Naive B cell (primary cell): ENCODE results near the gene CKMT1B. TPM values are rescaled to one million over a fixed set of nuclear protein-coding genes. Genes with fewer than 3 reads are reported as not detected.
A peak's percentile ranks its signal among the peaks of the same experiment; 100 is the strongest.
"Not testable (repeated sequence)": the region's sequence is repeated elsewhere in the genome, so short reads cannot be mapped to it uniquely, and the experiment has no call there.

Experiments used
- ATAC-seq, 2 donors: fragments of 150-1000 bp; cut with Tn5 transposase; 2 replicates each; pipeline ENCODE4 v1.10.0; 2021; ENCODE audit warnings: low read depth in 2 of 2, mild to moderate bottlenecking in 2 of 2, moderate library complexity in 2 of 2
- DNase-seq: peaks from one replicate; pipeline ENCODE4 v3.0.0; 2022
- H3K27ac Mint-ChIP-seq, 6 donors: one replicate each; pipeline ENCODE4 v1.8.0; 2020 to 2022; ENCODE audit warnings: mild to moderate bottlenecking in 6 of 6, mixed read lengths in 6 of 6, moderate library complexity in 5 of 6, inconsistent platforms in 2 of 6
- H3K27me3 Mint-ChIP-seq, 3 donors: one replicate each; pipeline ENCODE4 v1.8.0; 2021 to 2022; ENCODE audit warnings: mixed read lengths in 3 of 3, mild to moderate bottlenecking in 1 of 3
- H3K36me3 Mint-ChIP-seq, 2 donors: one replicate each; pipeline ENCODE4 v1.8.0; 2020 to 2022; ENCODE audit warnings: mixed read lengths in 2 of 2, inconsistent platforms in 1 of 2, mild to moderate bottlenecking in 1 of 2
- H3K4me1 Mint-ChIP-seq, 3 donors: one replicate each; pipeline ENCODE4 v1.8.0; 2020 to 2022; ENCODE audit warnings: mixed read lengths in 3 of 3, inconsistent platforms in 1 of 3, mild to moderate bottlenecking in 1 of 3, moderate library complexity in 1 of 3
- H3K4me3 Mint-ChIP-seq, 8 donors: one replicate each; pipeline ENCODE4 v1.8.0; 2020 to 2022; ENCODE audit warnings: mild to moderate bottlenecking in 8 of 8, mixed read lengths in 8 of 8, moderate library complexity in 8 of 8, inconsistent platforms in 2 of 8
- H3K9me3 Mint-ChIP-seq, 7 donors: one replicate each; pipeline ENCODE4 v1.8.0; 2020 to 2022; ENCODE audit warnings: mixed read lengths in 7 of 7, mild to moderate bottlenecking in 5 of 7, inconsistent platforms in 2 of 7, moderate library complexity in 1 of 7
- polyA plus RNA-seq, 6 donors: library from polyadenylated mRNA; unstranded; fragments of 300-500 nt; fragmentation: Illumina TruSeq; gene quantifications; one replicate each; pipeline ENCODE4 v1.2.3, GENCODE V29; 2021; ENCODE audit warnings: low read depth in 6 of 6

CKMT1B gene
- not detected for polyA plus RNA-seq

- DNase-seq, H3K4me3 Mint-ChIP-seq, H3K4me1 Mint-ChIP-seq, H3K36me3 Mint-ChIP-seq, H3K27ac Mint-ChIP-seq, H3K9me3 Mint-ChIP-seq: not testable (repeated sequence)
- peaks cover 14 to 25% (median 21%) of the 10 kb centered on the region in 3 donors for H3K27me3 Mint-ChIP-seq
- peak in 1 of 2 donors; percentile 2 for ATAC-seq
Observed at GRCh38 chr15:43593328-43594190, at the start of gene CKMT1B. Gene CKMT1B (plus strand): TSS chr15:43594027. CDS start chr15:43594219, 192 bp downstream.

GRCh38 chr15:43544266-43544665 is 49.6 kb upstream of the CKMT1B start:
- ATAC-seq (no peak), DNase-seq (no peak)
- Mint-ChIP-seq H3K9me3 (peaks cover 0 to 8% (median 0%) of the 10 kb centered on the region in 7 donors), H3K36me3 (peaks cover 0 to 6% of the 10 kb centered on the region in 2 donors), H3K4me1 (no peaks in the 10 kb centered on the region), H3K27ac (no peak overlapping the region), H3K4me3 (no peak overlapping the region), H3K27me3 (no peaks in the 10 kb centered on the region)

DNA sequence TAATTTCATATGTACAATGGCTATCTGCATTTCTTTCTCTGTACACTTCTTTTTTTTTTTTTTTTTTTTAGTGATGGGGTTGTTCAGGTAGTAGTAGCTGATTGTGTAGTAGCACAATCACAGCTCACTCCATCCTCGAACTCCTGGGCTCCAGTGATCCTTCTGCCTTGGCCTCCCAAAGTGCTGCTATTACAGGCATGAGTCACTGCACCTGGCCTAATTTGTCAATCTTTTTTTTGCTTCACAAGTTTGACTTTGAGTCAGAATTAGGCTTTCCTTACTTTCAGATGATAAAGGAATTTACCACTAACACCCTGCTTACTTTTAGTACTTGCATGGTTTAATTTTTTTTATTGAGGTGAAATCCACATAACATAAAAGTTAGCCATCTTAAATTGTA is 48.4 kb upstream of the CKMT1B start:
- no peak overlapping the region for H3K4me3 Mint-ChIP-seq
- H3K36me3 Mint-ChIP-seq = peaks cover 0 to 6% of the 10 kb centered on the region in 2 donors
- no peak for ATAC-seq
- no peak overlapping the region for H3K27ac Mint-ChIP-seq
- H3K4me1 Mint-ChIP-seq = no peaks in the 10 kb centered on the region
- H3K9me3 Mint-ChIP-seq = peaks cover 0 to 8% (median 0%) of the 10 kb centered on the region in 7 donors
- no peaks in the 10 kb centered on the region for H3K27me3 Mint-ChIP-seq
- DNase-seq = no peak

DNA sequence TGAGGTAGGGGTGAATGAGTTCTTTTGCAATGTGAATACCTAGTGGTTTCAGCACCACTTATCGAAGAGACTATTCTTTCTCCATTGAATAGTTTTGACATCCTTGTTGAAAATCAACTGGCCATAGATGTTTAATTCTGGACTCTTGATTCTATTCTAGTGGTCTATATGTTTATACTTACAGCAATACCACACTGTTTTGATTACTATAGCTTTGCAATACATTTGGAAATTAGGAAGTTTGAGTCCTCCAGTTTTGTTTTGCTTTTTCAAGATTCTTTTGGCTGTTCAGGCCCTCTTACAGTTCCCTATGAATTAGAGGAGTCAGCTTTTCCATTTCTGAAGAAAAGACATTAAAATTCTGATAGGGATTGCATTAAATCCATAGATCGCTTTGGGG is 46.3 kb upstream of the CKMT1B start:
- ATAC-seq = no peak
- Mint-ChIP-seq H3K36me3 (peaks cover 0 to 16% of the 10 kb centered on the region in 2 donors), H3K9me3 (peaks cover 0 to 8% (median 0%) of the 10 kb centered on the region in 7 donors), H3K27me3 (no peaks in the 10 kb centered on the region), H3K4me1 (no peaks in the 10 kb centered on the region), H3K4me3 (no peak overlapping the region), H3K27ac (no peak overlapping the region)
- DNase-seq = no peak

- peaks cover 0 to 16% of the 10 kb centered on the region in 2 donors for H3K36me3 Mint-ChIP-seq
- DNase-seq (no peak), ATAC-seq (no peak)
- H3K27ac Mint-ChIP-seq = peak overlapping the region in 1 of 6 donors; percentile 32
- H3K9me3 Mint-ChIP-seq = peaks cover 0 to 8% (median 0%) of the 10 kb centered on the region in 7 donors
- no peaks in the 10 kb centered on the region for H3K27me3 Mint-ChIP-seq
- H3K4me1 Mint-ChIP-seq = no peaks in the 10 kb centered on the region
- no peak overlapping the region for H3K4me3 Mint-ChIP-seq
Observed at GRCh38 chr15:43550527-43551363, 43.1 kb upstream of the CKMT1B start.

GRCh38 chr15:43552256-43552655 is 41.6 kb upstream of the CKMT1B start:
- Mint-ChIP-seq H3K27me3 (no peaks in the 10 kb centered on the region), H3K36me3 (peaks cover under 1 to 12% of the 10 kb centered on the region in 2 donors), H3K4me1 (no peaks in the 10 kb centered on the region), H3K9me3 (peaks cover 0 to 6% (median 0%) of the 10 kb centered on the region in 7 donors), H3K27ac (peak overlapping the region in 1 of 6 donors; percentile 54), H3K4me3 (no peak overlapping the region)
- DNase-seq (no peak), ATAC-seq (no peak)

GRCh38 chr15:43552986-43553385 is 40.8 kb upstream of the CKMT1B start:
- no peak overlapping the region for H3K27ac Mint-ChIP-seq
- DNase-seq (no peak), ATAC-seq (no peak)
- no peaks in the 10 kb centered on the region for H3K27me3 Mint-ChIP-seq
- H3K9me3 Mint-ChIP-seq = no peaks in the 10 kb centered on the region
- H3K4me3 Mint-ChIP-seq = no peak overlapping the region
- H3K4me1 Mint-ChIP-seq = no peaks in the 10 kb centered on the region
- H3K36me3 Mint-ChIP-seq = peaks cover 7 to 15% of the 10 kb centered on the region in 2 donors

DNA sequence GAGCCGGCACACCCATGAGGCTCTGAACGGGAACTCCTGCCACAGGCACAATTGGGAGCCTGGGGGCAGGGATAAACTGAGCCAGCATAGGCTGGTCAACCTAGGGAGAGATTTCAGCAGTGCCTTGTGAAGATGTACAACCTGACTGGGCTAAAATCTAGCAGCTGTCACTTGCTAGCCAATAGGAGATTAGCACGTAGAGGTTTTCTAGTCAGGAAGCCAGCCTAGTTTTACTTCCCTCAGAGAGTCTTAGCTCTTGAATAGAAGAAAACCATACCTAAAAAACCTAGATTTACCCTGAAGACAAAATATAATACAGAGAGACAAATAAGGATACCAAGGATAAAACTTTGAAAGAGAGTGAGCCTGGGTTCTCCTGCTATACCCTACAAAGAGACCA is 31.1 kb upstream of the CKMT1B start:
- H3K36me3 Mint-ChIP-seq, H3K4me3 Mint-ChIP-seq, H3K27me3 Mint-ChIP-seq, DNase-seq, H3K9me3 Mint-ChIP-seq, H3K27ac Mint-ChIP-seq, H3K4me1 Mint-ChIP-seq: not testable (repeated sequence)
- ATAC-seq = peak; percentile 50 to 60

DNA sequence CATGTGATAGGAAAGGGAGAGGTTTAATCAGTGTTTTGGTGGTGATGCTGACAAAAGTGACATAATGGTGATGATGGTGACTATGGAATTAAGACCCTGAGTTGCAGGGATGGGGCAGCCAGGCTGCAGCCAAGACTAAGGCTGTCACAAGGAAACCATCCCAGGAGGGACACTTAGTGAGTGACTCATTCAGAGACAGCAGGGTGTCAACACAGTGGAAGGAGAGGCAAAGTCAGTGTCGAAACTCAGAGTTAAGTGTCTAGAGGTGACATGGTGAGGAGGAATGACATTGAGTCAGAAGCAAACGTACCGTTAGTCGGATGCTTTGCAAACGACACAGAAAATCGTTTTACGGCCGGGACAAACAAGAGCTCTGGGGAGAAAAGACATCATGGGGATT is 30.0 kb upstream of the CKMT1B start:
- not testable (repeated sequence) for DNase-seq, H3K9me3 Mint-ChIP-seq, H3K36me3 Mint-ChIP-seq, ATAC-seq, H3K27ac Mint-ChIP-seq, H3K27me3 Mint-ChIP-seq, H3K4me3 Mint-ChIP-seq, H3K4me1 Mint-ChIP-seq

GRCh38 chr15:43566615-43567014 is 27.2 kb upstream of the CKMT1B start:
- H3K4me1 Mint-ChIP-seq, H3K27ac Mint-ChIP-seq, H3K27me3 Mint-ChIP-seq, H3K4me3 Mint-ChIP-seq, ATAC-seq, DNase-seq, H3K9me3 Mint-ChIP-seq, H3K36me3 Mint-ChIP-seq: not testable (repeated sequence)

DNA sequence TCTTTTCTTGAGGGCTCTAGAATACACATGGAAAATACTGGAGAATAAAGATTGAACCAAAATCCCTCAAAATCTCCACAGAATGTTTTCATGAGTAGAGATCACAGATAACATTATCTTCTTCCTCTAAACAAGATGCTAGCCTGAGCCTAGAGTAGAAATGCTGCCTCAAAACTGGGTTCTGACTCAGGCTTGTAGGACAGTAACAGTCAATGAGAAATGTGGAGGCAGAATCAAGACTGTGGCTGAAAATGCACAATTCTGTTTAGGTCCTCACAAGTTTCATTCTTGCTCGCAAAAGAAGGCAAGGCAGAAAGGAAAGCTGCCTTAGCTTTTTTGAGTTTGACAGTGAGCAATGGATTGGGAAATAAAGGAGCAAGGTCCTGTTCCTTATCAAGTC is 19.2 kb upstream of the CKMT1B start:
- H3K27me3 Mint-ChIP-seq, ATAC-seq, H3K9me3 Mint-ChIP-seq, DNase-seq, H3K36me3 Mint-ChIP-seq, H3K4me1 Mint-ChIP-seq, H3K27ac Mint-ChIP-seq, H3K4me3 Mint-ChIP-seq: not testable (repeated sequence)

- not testable (repeated sequence) for H3K27ac Mint-ChIP-seq
Observed at GRCh38 chr15:43589778-43590466, 3.9 kb upstream of the CKMT1B start, which contains the start of gene PPIP5K1. Gene PPIP5K1 (minus strand): TSS chr15:43590208. CDS start chr15:43584504, 5,704 bp downstream.

DNA sequence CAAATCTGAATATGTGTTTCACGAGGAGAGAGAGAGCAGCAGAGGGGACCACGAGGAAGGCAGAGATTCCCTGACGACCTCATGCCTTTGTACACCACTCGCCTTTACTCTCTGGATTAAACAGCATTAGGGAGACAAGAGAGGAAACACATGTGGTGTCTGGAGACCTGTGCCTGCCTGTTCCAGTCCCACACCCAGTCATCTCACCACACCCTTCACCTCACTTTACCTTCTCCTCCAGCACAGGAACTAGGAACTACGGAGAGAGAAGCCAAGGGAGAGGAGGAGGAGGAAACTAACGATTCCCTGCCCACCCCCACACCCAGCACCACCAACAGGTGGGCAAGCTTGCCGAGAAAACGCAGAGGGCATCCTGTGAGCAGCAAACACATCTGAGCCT is 986 bp upstream of the CKMT1B start:
- H3K4me1 Mint-ChIP-seq, H3K27ac Mint-ChIP-seq, ATAC-seq, H3K4me3 Mint-ChIP-seq, H3K9me3 Mint-ChIP-seq, H3K36me3 Mint-ChIP-seq, DNase-seq: not testable (repeated sequence)
- H3K27me3 Mint-ChIP-seq = peaks cover 12 to 18% (median 14%) of the 10 kb centered on the region in 3 donors

More at GRCh38 chr15:43589778-43590466, 3.9 kb upstream of the CKMT1B start, which contains the start of gene PPIP5K1:
- DNase-seq, H3K9me3 Mint-ChIP-seq, H3K4me1 Mint-ChIP-seq, H3K27me3 Mint-ChIP-seq, H3K4me3 Mint-ChIP-seq, H3K36me3 Mint-ChIP-seq: not testable (repeated sequence)
- peak; percentile 96 to 97 for ATAC-seq
